ENCODE data around the gene SLC38A3.

DNA sequence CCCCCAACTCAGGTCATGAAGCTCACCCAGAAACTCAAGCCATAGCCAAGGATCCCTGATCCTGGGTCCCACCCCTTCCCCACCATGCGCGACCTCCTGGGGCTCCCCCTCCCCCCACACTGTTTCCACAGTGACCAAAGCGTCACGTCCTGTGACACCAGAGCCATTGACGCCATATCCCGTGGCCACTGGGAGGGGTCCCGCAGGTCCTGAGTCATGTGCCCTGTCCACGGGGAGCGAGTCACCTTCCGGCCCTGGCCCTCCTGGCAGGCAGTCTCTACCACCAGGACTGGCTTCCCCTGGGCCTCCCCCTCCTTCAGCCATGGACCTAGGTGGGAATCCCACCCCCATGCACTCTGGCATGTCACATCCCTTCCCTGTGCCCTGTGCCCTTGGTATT, 34.4 kb upstream of the SLC38A3 start:
- TF ChIP-seq, protein P1, sequence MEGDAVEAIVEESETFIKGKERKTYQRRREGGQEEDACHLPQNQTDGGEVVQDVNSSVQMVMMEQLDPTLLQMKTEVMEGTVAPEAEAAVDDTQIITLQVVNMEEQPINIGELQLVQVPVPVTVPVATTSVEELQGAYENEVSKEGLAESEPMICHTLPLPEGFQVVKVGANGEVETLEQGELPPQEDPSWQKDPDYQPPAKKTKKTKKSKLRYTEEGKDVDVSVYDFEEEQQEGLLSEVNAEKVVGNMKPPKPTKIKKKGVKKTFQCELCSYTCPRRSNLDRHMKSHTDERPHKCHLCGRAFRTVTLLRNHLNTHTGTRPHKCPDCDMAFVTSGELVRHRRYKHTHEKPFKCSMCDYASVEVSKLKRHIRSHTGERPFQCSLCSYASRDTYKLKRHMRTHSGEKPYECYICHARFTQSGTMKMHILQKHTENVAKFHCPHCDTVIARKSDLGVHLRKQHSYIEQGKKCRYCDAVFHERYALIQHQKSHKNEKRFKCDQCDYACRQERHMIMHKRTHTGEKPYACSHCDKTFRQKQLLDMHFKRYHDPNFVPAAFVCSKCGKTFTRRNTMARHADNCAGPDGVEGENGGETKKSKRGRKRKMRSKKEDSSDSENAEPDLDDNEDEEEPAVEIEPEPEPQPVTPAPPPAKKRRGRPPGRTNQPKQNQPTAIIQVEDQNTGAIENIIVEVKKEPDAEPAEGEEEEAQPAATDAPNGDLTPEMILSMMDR (IDR thresholded peaks at IDR 0.05): no peak
- TF ChIP-seq, protein P2, sequence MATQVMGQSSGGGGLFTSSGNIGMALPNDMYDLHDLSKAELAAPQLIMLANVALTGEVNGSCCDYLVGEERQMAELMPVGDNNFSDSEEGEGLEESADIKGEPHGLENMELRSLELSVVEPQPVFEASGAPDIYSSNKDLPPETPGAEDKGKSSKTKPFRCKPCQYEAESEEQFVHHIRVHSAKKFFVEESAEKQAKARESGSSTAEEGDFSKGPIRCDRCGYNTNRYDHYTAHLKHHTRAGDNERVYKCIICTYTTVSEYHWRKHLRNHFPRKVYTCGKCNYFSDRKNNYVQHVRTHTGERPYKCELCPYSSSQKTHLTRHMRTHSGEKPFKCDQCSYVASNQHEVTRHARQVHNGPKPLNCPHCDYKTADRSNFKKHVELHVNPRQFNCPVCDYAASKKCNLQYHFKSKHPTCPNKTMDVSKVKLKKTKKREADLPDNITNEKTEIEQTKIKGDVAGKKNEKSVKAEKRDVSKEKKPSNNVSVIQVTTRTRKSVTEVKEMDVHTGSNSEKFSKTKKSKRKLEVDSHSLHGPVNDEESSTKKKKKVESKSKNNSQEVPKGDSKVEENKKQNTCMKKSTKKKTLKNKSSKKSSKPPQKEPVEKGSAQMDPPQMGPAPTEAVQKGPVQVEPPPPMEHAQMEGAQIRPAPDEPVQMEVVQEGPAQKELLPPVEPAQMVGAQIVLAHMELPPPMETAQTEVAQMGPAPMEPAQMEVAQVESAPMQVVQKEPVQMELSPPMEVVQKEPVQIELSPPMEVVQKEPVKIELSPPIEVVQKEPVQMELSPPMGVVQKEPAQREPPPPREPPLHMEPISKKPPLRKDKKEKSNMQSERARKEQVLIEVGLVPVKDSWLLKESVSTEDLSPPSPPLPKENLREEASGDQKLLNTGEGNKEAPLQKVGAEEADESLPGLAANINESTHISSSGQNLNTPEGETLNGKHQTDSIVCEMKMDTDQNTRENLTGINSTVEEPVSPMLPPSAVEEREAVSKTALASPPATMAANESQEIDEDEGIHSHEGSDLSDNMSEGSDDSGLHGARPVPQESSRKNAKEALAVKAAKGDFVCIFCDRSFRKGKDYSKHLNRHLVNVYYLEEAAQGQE (IDR thresholded peaks at IDR 0.05; ENCODE audit: insufficient read depth in 1 of 2, low read depth in 2 of 2, low read length in 1 of 2): no peak

Data from Panc1 (cell line).